OCI-LY1 (cell line): ENCODE results near the gene ANKFY1.

Experiments used
- CTCF ChIP-seq: fragments of 200-600 bp; sonication (generic), shearing (Covaris generic); IDR thresholded peaks from 2 replicates; pipeline ENCODE4 v1.5.1; 2017; ENCODE audit warnings: mild to moderate bottlenecking, antibody characterized with exemption, low read length, moderate library complexity, mixed read lengths
- EZH2 ChIP-seq: fragments of 200-600 bp; sonication (generic), shearing (Covaris generic); IDR thresholded peaks from 2 replicates; pipeline ENCODE4 v1.8.0; 2017; ENCODE audit warnings: borderline replicate concordance, mixed run types, mild to moderate bottlenecking, antibody characterized with exemption, low read length, moderate library complexity, mixed read lengths

DNA sequence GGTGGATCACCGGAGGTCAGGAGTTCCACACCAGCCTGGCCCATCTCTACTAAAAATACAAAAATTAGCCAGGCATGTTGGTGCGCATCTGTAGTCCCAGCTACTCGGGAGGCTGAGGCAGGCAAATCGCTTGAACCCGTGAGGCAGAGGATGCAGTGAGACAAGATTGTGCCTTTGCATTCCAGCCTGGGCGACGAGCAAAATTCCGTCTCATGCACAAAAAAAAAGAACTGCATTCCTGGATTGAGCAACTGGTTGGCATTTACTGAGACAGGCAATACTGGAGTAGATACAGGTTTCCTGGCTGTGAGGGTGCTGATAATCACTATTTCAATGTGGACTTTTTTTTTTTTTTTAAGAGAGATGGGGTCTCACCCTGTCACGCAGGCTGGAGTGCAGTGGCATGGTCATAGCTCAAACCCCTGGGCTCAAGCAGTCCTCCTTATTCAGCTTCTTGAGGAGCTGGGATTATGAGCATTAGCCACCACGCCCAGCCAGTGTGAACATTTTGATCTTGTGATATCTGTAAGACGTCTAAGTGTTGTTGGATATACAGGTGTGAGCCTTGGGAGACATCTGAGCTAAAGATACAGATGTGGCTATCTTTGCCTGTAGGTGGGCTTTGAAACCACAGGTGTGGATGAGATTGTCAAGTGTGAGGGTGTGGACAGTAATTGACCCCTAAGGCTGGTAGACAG is 115.0 kb downstream of the ANKFY1 start:
- TF ChIP-seq CTCF = no peak
- TF ChIP-seq EZH2 = no peak
